SU-DHL-6 (cell line): ENCODE measurements around the gene SLC26A6.

Experiments used
- EZH2phosphoT487 ChIP-seq: fragments of 200-600 bp; sonication (generic), shearing (Covaris generic); conservative IDR thresholded peaks from 2 replicates; pipeline ENCODE4 v1.6.1; 2018; ENCODE audit warnings: mild to moderate bottlenecking, antibody characterized with exemption, low read length, moderate library complexity, mixed read lengths
- TF ChIP-seq, protein P1 (sequence below): fragments of 200-600 bp; sonication (generic); IDR thresholded peaks from one replicate; pipeline ENCODE4 v1.5.1; 2017; ENCODE audit warnings: antibody characterized with exemption, mild to moderate bottlenecking, low read length, moderate library complexity; ENCODE audit not compliant: insufficient read depth, poor library complexity, severe bottlenecking

DNA sequence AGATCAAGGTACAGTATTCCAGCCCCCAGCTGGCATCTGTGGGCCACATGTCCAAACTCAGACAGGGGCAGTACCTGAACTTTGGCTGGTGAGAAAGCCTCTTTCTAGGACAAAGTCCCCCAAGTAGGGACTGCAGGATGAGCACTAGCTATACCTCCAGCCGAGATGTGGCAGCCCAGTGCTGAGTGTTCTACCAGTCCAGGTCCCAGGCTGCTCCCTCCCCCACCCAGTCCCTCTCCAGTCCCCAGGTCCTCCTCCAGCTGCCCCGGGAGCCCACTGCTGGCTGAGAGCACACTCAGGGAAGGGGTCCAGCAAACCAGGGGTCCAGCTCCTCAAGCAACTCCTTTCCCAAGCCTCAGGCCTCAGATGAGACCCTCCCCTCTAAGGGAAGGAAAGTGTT, 1.5 kb downstream of the SLC26A6 start:
- TF ChIP-seq, protein P1, sequence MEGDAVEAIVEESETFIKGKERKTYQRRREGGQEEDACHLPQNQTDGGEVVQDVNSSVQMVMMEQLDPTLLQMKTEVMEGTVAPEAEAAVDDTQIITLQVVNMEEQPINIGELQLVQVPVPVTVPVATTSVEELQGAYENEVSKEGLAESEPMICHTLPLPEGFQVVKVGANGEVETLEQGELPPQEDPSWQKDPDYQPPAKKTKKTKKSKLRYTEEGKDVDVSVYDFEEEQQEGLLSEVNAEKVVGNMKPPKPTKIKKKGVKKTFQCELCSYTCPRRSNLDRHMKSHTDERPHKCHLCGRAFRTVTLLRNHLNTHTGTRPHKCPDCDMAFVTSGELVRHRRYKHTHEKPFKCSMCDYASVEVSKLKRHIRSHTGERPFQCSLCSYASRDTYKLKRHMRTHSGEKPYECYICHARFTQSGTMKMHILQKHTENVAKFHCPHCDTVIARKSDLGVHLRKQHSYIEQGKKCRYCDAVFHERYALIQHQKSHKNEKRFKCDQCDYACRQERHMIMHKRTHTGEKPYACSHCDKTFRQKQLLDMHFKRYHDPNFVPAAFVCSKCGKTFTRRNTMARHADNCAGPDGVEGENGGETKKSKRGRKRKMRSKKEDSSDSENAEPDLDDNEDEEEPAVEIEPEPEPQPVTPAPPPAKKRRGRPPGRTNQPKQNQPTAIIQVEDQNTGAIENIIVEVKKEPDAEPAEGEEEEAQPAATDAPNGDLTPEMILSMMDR = no peak
- TF ChIP-seq EZH2phosphoT487 = no peak
